Stimulated activated CD4-positive, alpha-beta T cell treated with anti-CD3 and anti-CD28 coated beads, Interleukin-4, amount 100 ng/mL, for 4 hours (primary cell): ENCODE measurements around the gene CD2.
A peak's percentile ranks its signal among the peaks of the same experiment; 100 is the strongest.

Experiments
- DNase-seq, 2 experiments: peaks; one replicate each; pipeline ENCODE4 v3.0.0-alpha.2; 2020

The CD2 gene

GRCh38 chr1:116786049-116786448 lies 31.8 kb downstream of the CD2 start:
- DNase-seq = no peak

DNA sequence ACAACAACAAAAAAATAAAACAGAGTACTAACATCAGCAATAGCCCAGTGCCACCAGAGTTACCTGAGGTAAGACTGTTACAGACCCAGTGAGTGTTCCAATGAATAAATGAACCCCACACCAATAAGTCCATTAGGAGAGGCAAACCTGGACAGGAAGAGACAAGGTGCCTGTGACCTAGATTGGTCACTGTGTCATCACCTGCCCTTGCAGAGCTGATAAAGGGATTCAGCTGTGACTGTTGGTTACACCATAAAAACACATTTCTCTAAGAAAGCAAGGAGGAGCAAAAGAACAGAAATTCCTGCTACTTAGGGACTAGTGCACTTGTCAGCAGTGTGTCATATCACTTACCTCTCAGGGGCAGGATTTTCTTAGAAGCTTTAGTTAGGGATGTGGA lies 37.5 kb downstream of the CD2 start:
- DNase-seq = no peak

DNA sequence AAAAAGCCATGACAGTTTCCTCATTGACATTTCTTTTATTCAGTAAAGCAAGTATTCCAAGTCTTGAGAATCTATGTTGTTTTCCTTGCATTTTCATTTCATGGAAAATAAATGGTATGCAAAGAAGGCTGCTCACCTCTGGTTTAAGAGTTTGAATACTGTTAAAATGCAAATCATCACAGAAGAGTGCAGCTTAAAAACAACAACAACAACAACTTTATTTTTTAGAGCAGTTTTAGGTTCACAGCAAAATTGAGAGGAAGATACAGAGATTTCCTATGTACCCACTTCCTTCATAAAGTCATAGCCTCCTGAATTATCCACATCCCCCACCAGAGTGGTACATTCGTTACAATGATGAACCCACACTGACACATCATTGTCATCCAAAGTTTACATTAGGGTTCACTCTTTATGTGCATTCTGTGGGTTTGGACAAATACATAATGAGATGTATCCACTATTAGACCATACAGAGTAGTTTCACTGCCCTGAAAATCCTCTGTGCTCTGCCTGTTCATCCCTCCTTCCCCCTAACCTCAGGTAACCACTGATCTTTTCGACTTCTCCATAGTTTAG lies 39.2 kb downstream of the CD2 start:
- no peak for DNase-seq

- DNase-seq = no peak
Observed at GRCh38 chr1:116794371-116794770, 40.1 kb downstream of the CD2 start.

DNA sequence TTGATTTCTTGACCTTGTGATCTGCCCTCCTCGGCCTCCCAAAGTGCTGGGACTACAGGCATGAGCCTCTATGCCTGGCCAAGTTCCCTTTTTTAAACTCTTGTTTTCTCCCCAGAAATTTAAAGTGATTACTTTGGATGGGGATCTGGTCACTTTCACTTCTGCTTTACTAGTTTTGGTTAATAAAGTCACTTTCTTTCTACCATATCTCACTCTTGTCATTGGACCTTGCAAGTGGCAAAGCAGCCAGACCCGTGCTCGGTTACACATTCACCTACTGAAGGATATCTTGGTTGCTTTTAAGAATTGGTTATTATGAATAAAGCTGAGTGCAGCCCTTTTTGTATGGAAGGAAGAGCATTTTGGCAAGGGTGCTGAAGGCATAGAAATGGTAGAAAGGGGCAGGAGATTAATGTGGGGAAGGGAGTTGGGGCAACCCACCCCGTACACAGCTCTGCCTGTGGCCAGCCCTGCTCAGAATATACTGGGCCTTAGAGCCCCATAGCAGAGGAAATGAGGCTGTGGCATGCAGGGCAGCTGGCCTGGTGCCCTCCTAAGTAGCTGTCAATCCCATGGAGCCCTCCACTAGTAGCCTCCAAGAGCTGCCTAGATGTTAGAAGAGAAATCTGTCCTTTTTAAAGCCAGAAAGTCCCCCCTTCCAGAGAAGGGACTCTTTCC lies 40.7 kb downstream of the CD2 start:
- DNase-seq = no peak

- DNase-seq = no peak
Observed at GRCh38 chr1:116795482-116795829, 41.2 kb downstream of the CD2 start.

GRCh38 chr1:116804736-116805135 lies 50.5 kb downstream of the CD2 start:
- DNase-seq = no peak

- DNase-seq = no peak
Observed at GRCh38 chr1:116805398-116805797, 51.2 kb downstream of the CD2 start.

GRCh38 chr1:116806245-116806644 lies 52.0 kb downstream of the CD2 start:
- peak; percentile 50 to 68 for DNase-seq

DNA sequence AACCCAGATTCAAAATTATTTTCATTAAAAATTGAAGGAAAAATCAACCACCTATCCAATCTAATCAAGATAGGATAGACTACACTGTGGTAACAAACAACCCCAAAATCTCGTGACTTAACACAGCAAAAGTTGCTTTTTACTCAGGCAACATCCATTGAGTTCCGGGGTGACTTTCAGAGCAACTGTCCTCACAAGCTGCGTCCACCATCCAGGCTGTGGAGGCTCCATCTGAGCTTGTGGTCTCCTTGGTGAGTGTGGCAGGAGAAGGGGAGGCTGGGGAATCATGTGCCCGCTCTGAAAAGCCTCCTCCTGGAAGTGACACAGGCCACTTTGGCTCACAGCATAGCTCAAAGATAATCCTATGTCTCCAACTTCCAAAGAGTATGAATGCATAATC lies 52.4 kb downstream of the CD2 start:
- DNase-seq = no peak

DNA sequence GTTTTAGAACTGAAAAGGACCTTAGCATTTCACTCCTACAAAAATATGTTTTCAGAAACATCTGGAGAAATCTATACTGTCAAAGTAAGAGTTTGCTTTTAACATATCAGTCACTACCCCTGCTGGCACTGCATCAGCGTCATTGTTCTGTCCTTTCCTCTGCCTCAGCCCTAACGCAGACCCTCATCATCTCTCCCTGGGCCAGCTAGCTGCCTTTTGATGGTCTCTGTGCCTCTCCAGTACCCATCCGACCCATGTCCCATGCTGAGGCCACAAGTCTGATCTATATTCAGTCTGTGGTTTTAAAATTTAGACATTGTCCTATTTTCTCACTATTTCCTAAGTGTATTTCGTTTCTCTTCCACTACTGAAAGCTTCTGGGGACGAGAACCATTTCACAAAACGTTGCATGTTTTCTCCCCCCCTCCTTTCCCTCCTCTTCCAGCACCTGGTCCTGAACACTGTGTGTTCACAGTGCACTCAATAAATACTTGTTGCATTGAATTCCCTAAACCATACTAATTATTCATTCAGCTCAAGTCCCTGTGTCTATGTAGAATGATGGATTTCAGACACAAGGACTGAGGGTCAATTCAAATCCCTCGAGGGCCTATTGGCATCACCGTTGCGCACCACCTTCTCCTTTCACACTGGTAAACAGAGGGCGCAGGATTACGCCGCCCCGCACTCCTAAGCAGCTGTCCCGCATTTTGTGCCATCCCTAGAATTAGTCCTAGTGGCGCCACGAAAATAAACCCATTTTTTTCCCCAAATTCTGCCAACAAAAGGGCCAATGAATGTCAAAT lies 53.4 kb downstream of the CD2 start:
- no peak for DNase-seq

DNA sequence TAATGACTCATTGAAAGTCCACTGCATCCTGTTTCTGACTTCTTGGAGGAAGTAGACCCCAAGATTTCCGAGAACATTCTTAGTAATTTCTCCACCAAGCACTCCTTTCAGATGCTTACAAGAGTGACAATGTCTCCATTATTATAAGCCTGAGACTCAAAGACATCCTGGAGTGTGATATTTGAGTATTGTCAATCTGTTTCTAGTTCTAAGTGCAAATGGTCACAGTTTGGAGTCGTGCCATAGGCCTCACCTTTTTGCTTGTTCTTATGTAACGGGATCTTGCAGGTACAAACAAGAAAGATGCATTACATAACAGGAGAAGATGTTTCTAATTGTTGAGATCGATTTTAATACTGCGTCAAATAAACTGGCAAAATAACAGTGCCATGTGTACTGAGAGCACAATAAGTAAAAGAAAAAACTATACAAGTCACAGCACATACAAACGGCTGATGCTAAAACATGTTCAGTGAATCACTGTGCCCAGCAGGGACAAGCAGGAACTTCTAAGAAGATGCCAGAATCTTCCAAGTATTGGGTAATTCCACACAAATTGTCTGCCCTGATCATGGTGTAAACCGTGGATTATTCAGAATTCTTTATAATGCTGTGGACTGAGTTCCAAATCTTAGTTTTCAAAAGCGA lies 54.1 kb downstream of the CD2 start:
- no peak for DNase-seq

DNA sequence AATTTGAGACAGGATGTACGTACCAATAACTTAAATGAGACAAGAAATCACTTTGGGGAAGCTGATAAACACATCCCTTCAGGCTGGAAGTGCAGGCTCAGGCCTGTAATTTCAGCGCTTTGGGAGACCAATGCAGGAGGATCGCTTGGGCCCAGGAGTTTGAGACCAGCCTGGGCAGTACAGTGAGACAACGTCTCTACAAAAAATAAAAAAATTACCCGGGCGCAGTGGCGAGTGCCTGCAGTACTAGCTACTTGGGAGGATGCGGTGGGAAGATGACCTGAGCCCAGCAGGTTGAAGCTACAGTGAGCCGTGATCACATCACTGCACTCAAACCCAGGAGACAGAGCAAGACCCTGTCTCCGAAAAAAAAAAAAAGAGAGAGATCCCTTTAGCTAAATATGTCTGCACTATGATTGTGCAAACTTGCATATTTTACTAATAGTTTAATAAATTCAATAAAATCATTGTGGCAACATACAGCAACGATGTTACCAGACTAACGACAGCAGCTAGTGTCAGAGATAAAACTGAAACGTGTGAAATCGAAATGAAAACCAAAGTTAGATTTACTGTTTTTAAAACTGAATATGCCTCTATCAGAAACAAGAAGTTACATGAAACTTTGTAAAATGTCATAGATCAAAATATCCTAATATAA lies 54.7 kb downstream of the CD2 start:
- no peak for DNase-seq

- no peak for DNase-seq
Observed at GRCh38 chr1:116811321-116811720, 57.1 kb downstream of the CD2 start.

DNA sequence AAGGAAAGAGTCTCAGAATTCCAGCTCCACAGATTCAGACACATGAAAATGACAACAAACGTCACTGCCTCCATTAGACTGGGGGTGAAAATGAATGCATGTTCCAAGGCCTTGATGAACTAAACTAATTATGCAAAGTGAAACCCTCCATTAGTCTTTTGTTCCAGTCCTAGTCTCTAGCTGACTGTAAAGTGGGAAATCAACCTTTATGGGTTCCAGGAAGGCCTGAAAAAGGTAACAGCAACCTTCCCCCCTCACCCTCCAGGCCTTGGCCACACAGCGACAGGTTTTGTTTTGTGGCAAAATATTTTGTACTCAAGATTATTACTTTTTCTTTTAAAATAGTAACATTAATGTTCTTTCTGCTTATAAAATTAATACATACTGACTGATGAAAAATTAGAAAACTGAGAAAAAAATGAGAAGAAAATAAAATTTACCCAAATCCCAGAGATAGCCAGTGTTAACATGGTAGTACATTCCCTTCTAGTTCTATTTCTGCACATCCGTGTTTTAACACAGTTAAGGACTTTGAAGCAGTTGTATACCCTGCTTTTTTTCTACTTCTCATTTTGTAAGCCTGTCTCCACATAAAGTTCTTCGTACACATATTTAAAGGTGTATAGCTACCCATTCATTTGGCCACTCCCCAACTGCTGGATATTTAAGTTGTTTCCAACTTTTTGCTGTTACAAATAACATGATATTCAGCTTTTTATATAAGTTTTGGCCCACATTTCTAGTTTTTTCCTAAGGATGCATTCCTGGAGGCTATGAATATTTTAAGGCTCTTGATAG lies 60.9 kb downstream of the CD2 start:
- DNase-seq = peak in 1 of 2 experiments; percentile 25

DNA sequence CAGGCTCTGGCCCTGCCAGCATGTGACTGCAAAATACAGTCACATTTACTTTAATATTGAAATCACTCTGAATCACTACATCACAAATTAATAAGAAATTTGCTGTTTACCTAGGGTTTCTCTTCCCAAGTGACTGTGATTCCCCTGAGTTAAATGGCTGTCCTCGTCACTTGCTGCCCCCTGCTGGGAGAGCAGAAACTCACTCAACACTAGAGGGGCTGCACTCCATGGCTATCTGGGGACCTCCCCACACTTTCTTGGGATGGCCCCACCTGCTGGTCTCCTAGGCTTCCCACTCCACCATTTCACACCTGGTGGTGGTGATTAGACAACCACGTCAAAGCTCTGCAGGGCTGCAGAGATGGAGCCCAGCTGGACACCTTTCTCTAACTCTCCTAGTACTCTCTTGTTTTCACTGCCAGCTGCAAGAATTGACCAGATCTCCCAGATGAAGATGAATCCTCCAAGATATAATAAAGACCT lies 63.4 kb downstream of the CD2 start:
- peak; percentile 71 to 82 for DNase-seq
